CD14-positive monocyte (primary cell): ENCODE measurements around the gene SKA2. TPM values are rescaled to one million over a fixed set of nuclear protein-coding genes. Genes with fewer than 3 reads are reported as not detected.

Source experiments
- DNase-seq, 3 donors: peaks; one replicate each; pipeline ENCODE4 v3.0.0-alpha.2; 2011 to 2022
- H2AFZ ChIP-seq: 2 replicates; pipeline ENCODE4 v1.6.0; 2012; ENCODE audit warnings: mild to moderate bottlenecking, low read depth, low read length, inconsistent platforms; ENCODE audit not compliant: insufficient read depth, poor library complexity, severe bottlenecking
- H3K27ac ChIP-seq, 2 donors: 1 replicate in 1 of 2; 2 replicates in 1 of 2; pipeline ENCODE4 v1.5.1; 2012 to 2013; ENCODE audit warnings: low read length in 2 of 2, control low read depth in 1 of 2, inconsistent platforms in 1 of 2, low read depth in 1 of 2, mild to moderate bottlenecking in 1 of 2
- H3K27me3 ChIP-seq, 2 donors: one replicate each; pipeline versions ENCODE4 v1.6.0 to v1.6.1; 2011 to 2013; ENCODE audit warnings: low read length in 2 of 2; ENCODE audit not compliant: control insufficient read depth in 2 of 2, insufficient read depth in 2 of 2
- H3K36me3 ChIP-seq, 2 donors: replicated peaks in 1 of 2; 1 replicate in 1 of 2; 2 replicates in 1 of 2; pipeline versions ENCODE4 v1.5.1 to v1.6.1; 2012 to 2013; ENCODE audit warnings: low read length in 2 of 2, control low read depth in 1 of 2, inconsistent platforms in 1 of 2, mild to moderate bottlenecking in 1 of 2; ENCODE audit not compliant: insufficient read depth in 2 of 2, control insufficient read depth in 1 of 2
- H3K4me1 ChIP-seq, 2 donors: 1 replicate in 1 of 2; 2 replicates in 1 of 2; pipeline versions ENCODE4 v1.5.1 to v1.6.1; 2012 to 2013; ENCODE audit warnings: low read length in 2 of 2, control low read depth in 1 of 2, inconsistent platforms in 1 of 2, mild to moderate bottlenecking in 1 of 2, moderate library complexity in 1 of 2; ENCODE audit not compliant: insufficient read depth in 2 of 2, control insufficient read depth in 1 of 2
- H3K4me2 ChIP-seq: replicated peaks from 2 replicates; pipeline ENCODE3; 2012; ENCODE audit warnings: low read length, moderate library complexity, mild to moderate bottlenecking; ENCODE audit not compliant: poor library complexity, severe bottlenecking; ENCODE audit errors: extremely low read depth
- H3K4me3 ChIP-seq, 3 experiments: fragments of 200-600 bp in 1 of 3; sonication (generic) in 1 of 3; replicated peaks in 1 of 3; 1 replicate in 2 of 3; 2 replicates in 1 of 3; pipeline ENCODE4 v1.5.1; 2011 to 2013; ENCODE audit warnings: low read length in 3 of 3, mild to moderate bottlenecking in 3 of 3, control low read depth in 2 of 3, low read depth in 2 of 3, inconsistent platforms in 1 of 3, moderate library complexity in 1 of 3
- H3K79me2 ChIP-seq: 2 replicates; pipeline ENCODE4 v1.6.0; 2012; ENCODE audit warnings: mild to moderate bottlenecking, control low read depth, inconsistent platforms, low read length, moderate library complexity; ENCODE audit not compliant: insufficient read depth
- H3K9ac ChIP-seq: 2 replicates; pipeline ENCODE4 v1.6.0; 2017; ENCODE audit warnings: low read length, mild to moderate bottlenecking; ENCODE audit not compliant: insufficient read depth, poor library complexity, severe bottlenecking
- H3K9me3 ChIP-seq, 2 donors: replicated peaks in 1 of 2; 1 replicate in 1 of 2; 2 replicates in 1 of 2; pipeline versions ENCODE4 v1.5.1 to v1.6.1; 2012 to 2013; ENCODE audit warnings: low read length in 2 of 2, control low read depth in 1 of 2; ENCODE audit not compliant: control insufficient read depth in 1 of 2, insufficient read depth in 1 of 2
- H4K20me1 ChIP-seq: 2 replicates; pipeline ENCODE4 v1.6.0; 2012; ENCODE audit warnings: mild to moderate bottlenecking, low read length, control low read depth, moderate library complexity; ENCODE audit not compliant: insufficient read depth
- H3K27ac Mint-ChIP-seq, 7 donors: one replicate each; pipeline ENCODE4 v1.8.0; 2020; ENCODE audit warnings: mild to moderate bottlenecking in 7 of 7, mixed read lengths in 7 of 7, moderate library complexity in 6 of 7, inconsistent platforms in 2 of 7
- H3K27me3 Mint-ChIP-seq, 3 donors: one replicate each; pipeline ENCODE4 v1.8.0; 2021 to 2022; ENCODE audit warnings: low read depth in 3 of 3, mild to moderate bottlenecking in 3 of 3, mixed read lengths in 3 of 3, moderate library complexity in 3 of 3, inconsistent platforms in 1 of 3
- H3K36me3 Mint-ChIP-seq, 2 donors: one replicate each; pipeline ENCODE4 v1.8.0; 2020; ENCODE audit warnings: mixed read lengths in 2 of 2, inconsistent platforms in 1 of 2, mild to moderate bottlenecking in 1 of 2
- H3K4me1 Mint-ChIP-seq: one replicate; pipeline ENCODE4 v1.8.0; 2020; ENCODE audit warnings: mild to moderate bottlenecking, mixed read lengths
- H3K4me3 Mint-ChIP-seq, 2 donors: one replicate each; pipeline ENCODE4 v1.8.0; 2020; ENCODE audit warnings: mild to moderate bottlenecking in 2 of 2, mixed read lengths in 2 of 2, moderate library complexity in 1 of 2
- H3K9me3 Mint-ChIP-seq, 7 donors: one replicate each; pipeline ENCODE4 v1.8.0; 2020 to 2022; ENCODE audit warnings: mixed read lengths in 7 of 7, mild to moderate bottlenecking in 6 of 7, moderate library complexity in 6 of 7, inconsistent platforms in 2 of 7
- CTCF ChIP-seq: fragments of 200-600 bp; IDR thresholded peaks from one replicate; pipeline ENCODE4 v1.8.0; 2022; ENCODE audit warnings: antibody characterized with exemption, mild to moderate bottlenecking
- WGBS: methylation state at CpG from one replicate; pipeline ENCODE4 v1.1.5; 2013; ENCODE audit warnings: missing lambda C conversion rate; ENCODE audit not compliant: insufficient coverage; 5-methylcytosine and 5-hydroxymethylcytosine counted together
- intact Hi-C, 2 donors: fragments of 100-400 bp; cut with micrococcal nuclease; formaldehyde crosslinking; loops; one replicate each; pipeline versions ENCODE4 v1.15.0 to v1.15.1; 2023
- polyA plus RNA-seq, 3 donors: library from polyadenylated mRNA; depleted of rRNA in 1 of 3; unstranded in 2 of 3; stranded (reverse) in 1 of 3; fragments of 300-500 nt in 2 of 3; fragments of >200 nt in 1 of 3; fragmentation: Illumina TruSeq in 2 of 3; gene quantifications; 1 replicate in 2 of 3; 2 replicates in 1 of 3; pipeline ENCODE4 v1.2.3, GENCODE V29; 2012 to 2021

Gene SKA2
- polyA plus RNA-seq, 3 donors, result 3.1 to 20.4 (median 19.2) TPM

GRCh38 chr17:59084154-59084553 is 70.8 kb downstream of the SKA2 start:
- H3K4me1 ChIP-seq, result no peaks in the 10 kb centered on the region
- no peak overlapping the region for H3K4me3 ChIP-seq
- no peaks in the 10 kb centered on the region for H3K79me2 ChIP-seq
- no peaks in the 10 kb centered on the region for H3K27me3 ChIP-seq
- intact Hi-C loops, result no loop called here
- no peaks in the 10 kb centered on the region for H4K20me1 ChIP-seq
- H3K9ac ChIP-seq, result no peak overlapping the region
- H3K9me3 Mint-ChIP-seq, result no peaks in the 10 kb centered on the region
- WGBS, result 100% methylated on average over 1 of the region's 4 CpGs
- H3K27ac ChIP-seq, result no peak overlapping the region
- H3K36me3 Mint-ChIP-seq, result peaks cover 27 to 51% of the 10 kb centered on the region in 2 donors
- no peak overlapping the region for H3K4me3 Mint-ChIP-seq
- peaks cover 23 to 54% of the 10 kb centered on the region in 2 donors for H3K36me3 ChIP-seq
- H3K4me2 ChIP-seq, result no peak overlapping the region
- no peak overlapping the region for H3K27ac Mint-ChIP-seq
- no peaks in the 10 kb centered on the region for H3K9me3 ChIP-seq
- no peak overlapping the region for H2AFZ ChIP-seq
- no peak for DNase-seq
- TF ChIP-seq CTCF, result no peak
- peaks cover 6% of the 10 kb centered on the region for H3K4me1 Mint-ChIP-seq
- H3K27me3 Mint-ChIP-seq, result no peaks in the 10 kb centered on the region

GRCh38 chr17:59074494-59074893 is 80.5 kb downstream of the SKA2 start:
- peaks cover 45 to 56% of the 10 kb centered on the region in 2 donors for H3K36me3 Mint-ChIP-seq
- Histone ChIP-seq H3K4me2 (no peak overlapping the region), H3K27ac (no peak overlapping the region), H3K4me1 (no peaks in the 10 kb centered on the region), H3K9me3 (no peaks in the 10 kb centered on the region), H3K79me2 (no peaks in the 10 kb centered on the region), H3K9ac (no peak overlapping the region), H3K36me3 (peaks cover 28 to 82% of the 10 kb centered on the region in 2 donors), H3K4me3 (no peak overlapping the region), H3K27me3 (no peaks in the 10 kb centered on the region), H4K20me1 (no peaks in the 10 kb centered on the region), H2AFZ (no peak overlapping the region)
- no peak overlapping the region for H3K27ac Mint-ChIP-seq
- TF ChIP-seq CTCF, result no peak
- no peaks in the 10 kb centered on the region for H3K27me3 Mint-ChIP-seq
- H3K9me3 Mint-ChIP-seq, result no peaks in the 10 kb centered on the region
- no peak overlapping the region for H3K4me3 Mint-ChIP-seq
- no peak for DNase-seq
- no peaks in the 10 kb centered on the region for H3K4me1 Mint-ChIP-seq
- intact Hi-C loops, result no loop called here
